ENCODE results near the gene ALOXE3.

The ALOXE3 gene

GRCh38 chr17:8048236-8048635, 70.1 kb downstream of the ALOXE3 start (continued):
- TF ChIP-seq TSHZ2 (CRISPR knock-in tag; IDR thresholded peaks at IDR 0.05) (no peak), RARB (CRISPR knock-in tag; IDR thresholded peaks at IDR 0.05) (no peak), SNAI2 (CRISPR knock-in tag; IDR thresholded peaks at IDR 0.05) (no peak), ESRRG (CRISPR knock-in tag; IDR thresholded peaks at IDR 0.05) (no peak)

GRCh38 chr17:8047769-8048110, 70.6 kb downstream of the ALOXE3 start:
- no peak for TF ChIP-seq PATZ1 (CRISPR knock-in tag; IDR thresholded peaks at IDR 0.05; ENCODE audit: borderline replicate concordance)
- no peak for TF ChIP-seq POU6F1 (CRISPR knock-in tag; IDR thresholded peaks at IDR 0.05; ENCODE audit: borderline replicate concordance, low read depth)
- no peak for TF ChIP-seq ZFP3 (CRISPR knock-in tag; IDR thresholded peaks at IDR 0.05)
- TF ChIP-seq OSR1 (CRISPR knock-in tag; IDR thresholded peaks at IDR 0.05): no peak
- TF ChIP-seq CSRNP3 (CRISPR knock-in tag; IDR thresholded peaks at IDR 0.05): no peak
- no peak for TF ChIP-seq TOX (CRISPR knock-in tag; IDR thresholded peaks at IDR 0.05; ENCODE audit: borderline replicate concordance)
- TF ChIP-seq SNAI2 (CRISPR knock-in tag; IDR thresholded peaks at IDR 0.05): no peak
- TF ChIP-seq TCF4 (CRISPR knock-in tag; IDR thresholded peaks at IDR 0.05; ENCODE audit: borderline replicate concordance): no peak
- TF ChIP-seq RARB (CRISPR knock-in tag; IDR thresholded peaks at IDR 0.05): no peak
- TF ChIP-seq ZFP30 (CRISPR knock-in tag; IDR thresholded peaks at IDR 0.05): no peak
- no peak for TF ChIP-seq CSDC2 (CRISPR knock-in tag; IDR thresholded peaks at IDR 0.05)
- no peak for TF ChIP-seq ZC3H10 (CRISPR knock-in tag; IDR thresholded peaks at IDR 0.05)
- no peak for TF ChIP-seq BACH2 (CRISPR knock-in tag; IDR thresholded peaks at IDR 0.05; ENCODE audit: borderline replicate concordance)
- TF ChIP-seq GLIS3 (CRISPR knock-in tag; IDR thresholded peaks at IDR 0.05): no peak
- TF ChIP-seq CREB5 (CRISPR knock-in tag; IDR thresholded peaks at IDR 0.05; ENCODE audit: low read depth): no peak
- TF ChIP-seq ZNF70 (CRISPR knock-in tag; IDR thresholded peaks at IDR 0.05): no peak
- no peak for TF ChIP-seq ARNTL (CRISPR knock-in tag; IDR thresholded peaks at IDR 0.05; ENCODE audit: borderline replicate concordance, low read depth)
- no peak for ATAC-seq

GRCh38 chr17:8046929-8047768, 71.2 kb downstream of the ALOXE3 start:
- no peak for ATAC-seq
- TF ChIP-seq ESRRG (CRISPR knock-in tag; IDR thresholded peaks at IDR 0.05) (no peak), RARB (CRISPR knock-in tag; IDR thresholded peaks at IDR 0.05) (no peak), TOX (CRISPR knock-in tag; IDR thresholded peaks at IDR 0.05; ENCODE audit: borderline replicate concordance) (no peak), TSHZ2 (CRISPR knock-in tag; IDR thresholded peaks at IDR 0.05) (no peak), ZNF8 (CRISPR knock-in tag; IDR thresholded peaks at IDR 0.05) (no peak), ZFP30 (CRISPR knock-in tag; IDR thresholded peaks at IDR 0.05) (no peak), ZC3H10 (CRISPR knock-in tag; IDR thresholded peaks at IDR 0.05) (no peak)

All from SK-N-SH treated with all-trans-retinoic acid at 6 μM for 48 hours (cell line).